Measurements from ENCODE around the gene SH2D4B.

SH2D4B gene

DNA sequence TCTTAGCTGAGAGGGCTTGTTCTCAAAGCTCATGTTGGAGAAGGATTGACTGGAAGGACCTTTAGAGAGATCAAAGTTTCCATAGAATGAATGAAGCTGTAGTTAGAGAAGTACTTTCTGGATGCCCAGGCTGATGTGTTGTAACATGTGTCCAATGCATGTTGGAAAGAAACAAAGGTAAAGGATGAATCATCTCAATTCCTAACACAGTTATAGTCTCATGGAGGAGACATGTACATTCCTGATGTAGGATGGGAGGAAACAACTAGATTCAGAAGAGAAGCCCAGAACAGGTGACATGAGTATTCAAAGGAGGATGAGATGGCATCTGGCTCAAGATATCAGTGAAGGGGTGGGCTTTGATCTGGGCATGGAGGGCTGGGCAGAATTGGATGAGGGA, 152.7 kb downstream of the SH2D4B start:
- DNase-seq (ENCODE audit: low spot score), result no peak

- DNase-seq (ENCODE audit: low spot score), result no peak
Measured at GRCh38 chr10:80691441-80691840, 153.7 kb downstream of the SH2D4B start.

DNA sequence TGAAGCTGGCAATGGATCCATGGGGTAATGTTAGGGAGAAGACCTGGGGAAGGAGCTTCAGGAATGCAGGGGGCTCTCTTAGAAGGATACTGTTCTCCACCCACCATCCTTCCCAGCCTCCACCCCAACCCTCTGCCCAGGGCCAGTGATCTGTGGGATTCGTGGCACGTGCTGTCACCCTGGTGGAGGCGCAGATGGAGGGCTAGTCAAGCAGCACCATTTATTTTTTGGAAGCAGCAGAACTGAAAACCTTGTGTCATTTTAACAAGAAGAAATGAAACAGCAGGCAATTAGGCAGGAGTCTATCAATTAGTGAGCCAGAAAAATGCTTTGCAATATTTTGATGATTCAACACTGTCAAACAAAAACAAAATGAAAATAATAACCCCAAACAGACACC, 155.9 kb downstream of the SH2D4B start:
- DNase-seq (ENCODE audit: low spot score), result no peak

DNA sequence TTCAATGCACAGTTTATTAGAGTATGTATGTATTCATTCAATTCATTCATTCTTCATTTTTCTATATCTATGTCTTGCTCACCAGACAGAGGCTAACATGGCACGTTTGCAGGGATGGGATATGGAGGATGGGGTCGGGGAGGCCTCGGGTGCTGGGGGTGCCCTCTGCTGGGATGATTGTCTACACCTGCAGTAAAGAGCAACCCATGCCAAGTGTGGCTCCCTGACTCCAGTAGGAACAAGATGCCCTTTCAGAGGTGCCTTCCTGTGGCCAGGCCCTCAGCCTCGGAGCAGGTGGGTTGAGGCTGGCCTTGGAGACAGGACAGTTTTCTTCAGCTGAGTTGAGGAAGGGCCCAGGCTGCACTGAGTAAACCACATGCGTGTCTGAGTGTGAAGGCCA, 157.2 kb downstream of the SH2D4B start:
- no peak for DNase-seq (ENCODE audit: low spot score)

Measured in iPS-NIHi11 (cell line).